ENCODE measurements around the gene ANXA11.

DNA sequence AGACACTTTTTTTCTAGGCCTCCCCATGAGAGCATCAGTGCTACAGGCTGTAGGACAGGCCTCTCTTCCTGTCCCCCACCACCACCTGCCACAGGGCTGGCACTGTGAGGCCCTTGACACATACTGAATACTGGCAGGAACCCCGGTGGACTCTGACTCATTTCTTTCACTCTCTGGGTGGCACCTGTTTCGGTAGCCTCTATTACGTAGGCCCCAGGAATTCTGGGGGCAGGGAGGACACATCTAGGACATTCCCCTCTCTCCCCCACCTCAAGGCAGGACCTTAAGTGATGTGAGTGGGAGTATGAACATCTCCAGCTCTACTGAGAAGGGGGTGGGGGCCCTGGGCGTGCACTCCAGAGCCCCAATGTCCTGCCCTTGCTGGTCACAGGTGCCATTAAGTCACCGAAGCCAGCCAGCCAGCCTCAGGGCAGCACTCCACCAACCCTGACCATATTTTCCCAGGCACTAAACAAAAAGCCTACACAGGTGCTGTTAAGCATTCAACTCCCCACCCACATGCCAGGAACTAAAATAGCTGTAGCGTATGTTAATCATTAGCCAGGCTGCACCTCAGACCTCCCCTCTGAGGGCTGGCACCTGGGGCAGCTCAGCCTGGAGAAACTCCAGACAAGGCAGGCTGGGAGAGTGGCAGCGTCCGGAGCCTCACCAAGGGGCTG lies 8.9 kb downstream of the ANXA11 start:
- TF ChIP-seq, protein P1, sequence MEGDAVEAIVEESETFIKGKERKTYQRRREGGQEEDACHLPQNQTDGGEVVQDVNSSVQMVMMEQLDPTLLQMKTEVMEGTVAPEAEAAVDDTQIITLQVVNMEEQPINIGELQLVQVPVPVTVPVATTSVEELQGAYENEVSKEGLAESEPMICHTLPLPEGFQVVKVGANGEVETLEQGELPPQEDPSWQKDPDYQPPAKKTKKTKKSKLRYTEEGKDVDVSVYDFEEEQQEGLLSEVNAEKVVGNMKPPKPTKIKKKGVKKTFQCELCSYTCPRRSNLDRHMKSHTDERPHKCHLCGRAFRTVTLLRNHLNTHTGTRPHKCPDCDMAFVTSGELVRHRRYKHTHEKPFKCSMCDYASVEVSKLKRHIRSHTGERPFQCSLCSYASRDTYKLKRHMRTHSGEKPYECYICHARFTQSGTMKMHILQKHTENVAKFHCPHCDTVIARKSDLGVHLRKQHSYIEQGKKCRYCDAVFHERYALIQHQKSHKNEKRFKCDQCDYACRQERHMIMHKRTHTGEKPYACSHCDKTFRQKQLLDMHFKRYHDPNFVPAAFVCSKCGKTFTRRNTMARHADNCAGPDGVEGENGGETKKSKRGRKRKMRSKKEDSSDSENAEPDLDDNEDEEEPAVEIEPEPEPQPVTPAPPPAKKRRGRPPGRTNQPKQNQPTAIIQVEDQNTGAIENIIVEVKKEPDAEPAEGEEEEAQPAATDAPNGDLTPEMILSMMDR (IDR thresholded peaks at IDR 0.05): no peak
- no peak for TF ChIP-seq POLR2A (IDR thresholded peaks at IDR 0.05)

Data from testis (tissue), 2 donors.